Amniotic epithelial cell (primary cell): ENCODE results near the gene SP8.

ENCODE experiments used
- DNase-seq: peaks from one replicate; pipeline ENCODE4 v3.0.0-alpha.2; 2010; ENCODE audit warnings: low read depth

The SP8 gene

GRCh38 chr7:20754001-20754400 is 32.7 kb downstream of the SP8 start:
- no peak for DNase-seq

- no peak for DNase-seq
These were observed 36.8 kb downstream of the SP8 start for GRCh38 chr7:20749906-20750305.

- DNase-seq = no peak
These were observed 37.8 kb downstream of the SP8 start for GRCh38 chr7:20748853-20749252.

GRCh38 chr7:20747001-20747400 is 39.7 kb downstream of the SP8 start:
- no peak for DNase-seq

- DNase-seq = no peak
These were observed 41.0 kb downstream of the SP8 start for GRCh38 chr7:20745702-20746101.

GRCh38 chr7:20744954-20745446 is 41.7 kb downstream of the SP8 start:
- DNase-seq = no peak

GRCh38 chr7:20742913-20743312 is 43.8 kb downstream of the SP8 start:
- no peak for DNase-seq

- DNase-seq = no peak
These were observed 44.9 kb downstream of the SP8 start for GRCh38 chr7:20741801-20742200.

- DNase-seq = no peak
These were observed 47.9 kb downstream of the SP8 start for GRCh38 chr7:20738518-20739481.

GRCh38 chr7:20737840-20738448 is 48.7 kb downstream of the SP8 start:
- DNase-seq = no peak

- no peak for DNase-seq
These were observed 51.2 kb downstream of the SP8 start for GRCh38 chr7:20735346-20736065.
